Measurements from ENCODE around the gene DTYMK. TPM values are rescaled to one million over a fixed set of nuclear protein-coding genes. Genes with fewer than 3 reads are reported as not detected.

The DTYMK gene
- total and polyA plus RNA-seq, 2 of the 8 experiments (the other 6 are each of a cell fraction or from before 2014, with no cell fraction given): 58.3 to 69.9 TPM

DNA sequence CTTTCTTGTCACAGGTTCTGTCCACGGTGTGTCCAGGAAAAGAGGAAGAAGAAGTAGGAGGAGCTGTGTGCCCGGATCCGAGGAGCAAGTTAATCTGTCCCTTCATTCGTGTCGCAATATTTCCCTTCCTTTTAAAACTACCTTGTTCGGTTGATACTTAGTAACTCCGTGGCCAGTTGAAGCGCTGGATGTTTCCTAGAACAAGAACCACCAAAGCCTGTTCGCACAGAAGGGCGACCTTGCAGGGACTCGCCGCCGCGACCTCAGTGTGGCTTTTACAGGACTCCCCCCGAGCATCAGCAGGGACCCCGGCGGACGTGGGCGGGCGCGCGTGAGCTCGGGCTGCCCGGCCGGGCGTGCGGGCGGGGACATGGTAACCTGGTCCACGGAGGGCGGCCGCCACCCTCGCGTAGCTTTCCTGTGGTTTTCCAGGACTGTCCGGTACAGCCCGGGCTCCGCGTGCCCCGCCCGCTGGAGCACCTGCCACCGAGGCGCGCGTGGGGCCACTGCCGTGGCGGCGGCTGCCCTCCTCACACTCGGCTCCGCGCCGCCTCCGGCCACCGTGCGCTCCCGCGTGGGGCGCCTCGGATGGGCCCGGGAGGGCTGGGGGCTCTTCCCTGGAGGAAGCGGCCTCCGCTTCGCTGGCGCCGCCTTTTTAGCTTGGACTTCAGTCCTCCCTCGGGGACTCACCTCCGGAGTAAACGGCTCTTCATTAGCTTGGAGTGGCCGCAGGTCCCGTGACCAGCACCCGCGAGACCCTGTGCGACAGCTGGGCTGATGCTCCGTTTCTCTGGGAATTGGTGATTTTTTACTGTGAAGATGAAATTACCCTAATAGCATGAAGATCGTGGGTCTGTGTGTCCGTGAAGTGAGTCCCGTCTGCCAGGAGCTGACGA is 38.6 kb upstream of the DTYMK start:
- Histone ChIP-seq H4K20me1 (replicated peaks in 1 of 2; ENCODE audit: control insufficient read depth in 1 of 2, insufficient read depth in 2 of 2, low read length in 2 of 2) (peaks cover 2 to 3% of the 10 kb centered on the region in 2 experiments), H2BK120ac (replicated peaks; ENCODE audit: low read depth, low read length) (no peak overlapping the region), H2BK5ac (ENCODE audit: low read depth, low read length) (no peak overlapping the region), H4K8ac (ENCODE audit: extremely low read depth, insufficient read depth, low read length) (no peak overlapping the region), H4K91ac (replicated peaks; ENCODE audit: insufficient read length, low read length) (no peak overlapping the region), H3K56ac (replicated peaks; ENCODE audit: insufficient read length, low read depth, low read length) (no peak overlapping the region), H4K5ac (ENCODE audit: insufficient read length, low read depth, low read length) (no peak overlapping the region), H3K23me2 (ENCODE audit: low read depth, low read length) (no peaks in the 10 kb centered on the region), H3K14ac (ENCODE audit: insufficient read length) (no peak overlapping the region), H3K9me3 (ENCODE audit: insufficient read depth in 2 of 2, low read depth in 1 of 2, low read length in 1 of 2) (peaks cover 12 to 16% of the 10 kb centered on the region in 2 experiments), H3K79me1 (ENCODE audit: low read depth, low read length) (no peaks in the 10 kb centered on the region; the same call in 1 of the 2 replicates), H3K27me3 (replicated peaks in 1 of 4; ENCODE audit: control insufficient read depth in 3 of 4, extremely low read depth in 1 of 4, insufficient read depth in 3 of 4, low read length in 3 of 4) (no peaks in the 10 kb centered on the region; a peak in 1 of 7 replicates), H3K9ac (replicated peaks in 1 of 4; ENCODE audit: extremely low read depth in 1 of 4, low read depth in 3 of 4, low read length in 3 of 4) (no peak overlapping the region), H3K4me1 (replicated peaks in 1 of 4; ENCODE audit: control insufficient read depth in 3 of 4, insufficient read depth in 4 of 4, low read length in 3 of 4) (no peaks in the 10 kb centered on the region), H3K36me3 (ENCODE audit: control insufficient read depth in 2 of 4, insufficient read depth in 4 of 4, low read length in 3 of 4) (peaks cover 0 to 40% (median 28%) of the 10 kb centered on the region in 4 experiments; a peak in 6 of 8 replicates), H3K23ac (ENCODE audit: insufficient read length) (no peak overlapping the region), H2BK15ac (ENCODE audit: low read length) (no peak overlapping the region), H3K18ac (ENCODE audit: extremely low read depth, low read length) (no peak overlapping the region), H2AFZ (ENCODE audit: low read length) (no peak overlapping the region), H3K4me3 (ENCODE audit: extremely low read depth in 1 of 4, insufficient read depth in 2 of 4, low read depth in 3 of 4, low read length in 4 of 4) (no peak overlapping the region), H2AK5ac (ENCODE audit: low read depth, low read length) (no peak overlapping the region), H3K4me2 (ENCODE audit: insufficient read depth in 1 of 2, low read depth in 2 of 2, low read length in 2 of 2) (no peak overlapping the region), H2BK20ac (ENCODE audit: low read length) (no peak overlapping the region), H2BK12ac (ENCODE audit: low read depth, low read length) (no peak overlapping the region), H3K4ac (replicated peaks; ENCODE audit: insufficient read length, low read depth, low read length) (no peak overlapping the region), H3K27ac (ENCODE audit: low read depth, low read length) (no peak overlapping the region), H3K79me2 (ENCODE audit: control insufficient read depth in 1 of 2, insufficient read depth in 2 of 2, low read length in 2 of 2) (no peaks in the 10 kb centered on the region)
- no peak for FAIRE-seq
- ChIA-PET POLR2A (ENCODE audit: partially characterized antibody) (interaction anchor here (1.1 to 10.7 kb wide), 6 partner anchors 9 to 83 kb away, joined by 3 to 64 read pairs (median 4); partner anchors contain the start of genes D2HGDH and ING5), CTCF (ENCODE audit: partially characterized antibody) (interaction anchor here (0.5 to 2.8 kb wide), 13 partner anchors 8 to 297 kb away, joined by 3 to 28 read pairs (median 5); partner anchors contain the start of gene D2HGDH)
- TF ChIP-seq JUND (IDR thresholded peaks at IDR 0.05; ENCODE audit: low read length) (no peak), TEAD4 (IDR thresholded peaks at IDR 0.05; ENCODE audit: low read depth, low read length) (no peak), BACH1 (IDR thresholded peaks at IDR 0.05; ENCODE audit: low read length) (no peak), NRF1 (IDR thresholded peaks at IDR 0.05; ENCODE audit: low read depth, low read length) (no peak), RXRA (IDR thresholded peaks at IDR 0.05; ENCODE audit: insufficient read depth, low read depth, low read length) (no peak), EZH2 (IDR thresholded peaks at IDR 0.05; ENCODE audit: low read depth, low read length, severe bottlenecking) (no peak), CHD1 (IDR thresholded peaks at IDR 0.05; ENCODE audit: low read depth, low read length) (no peak), GTF2F1 (IDR thresholded peaks at IDR 0.05; ENCODE audit: borderline replicate concordance, low read depth, low read length) (no peak), POU5F1 (IDR thresholded peaks at IDR 0.05; ENCODE audit: low read depth, low read length) (no peak)
- TF ChIP-seq, protein P1, sequence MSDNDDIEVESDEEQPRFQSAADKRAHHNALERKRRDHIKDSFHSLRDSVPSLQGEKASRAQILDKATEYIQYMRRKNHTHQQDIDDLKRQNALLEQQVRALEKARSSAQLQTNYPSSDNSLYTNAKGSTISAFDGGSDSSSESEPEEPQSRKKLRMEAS (IDR thresholded peaks at IDR 0.05): no peak
- no peak for DNase-seq (ENCODE audit: low read depth in 1 of 2, low spot score in 2 of 2)
- 95% methylated on average over 54 of the region's 76 CpGs; no CpG with 5 or more reads in 1 of the 2 experiments for WGBS, 2 experiments (ENCODE audit: extremely low coverage in 1 of 2, insufficient coverage in 1 of 2, insufficient read length in 1 of 2, insufficient replicate concordance in 2 of 2, low coverage in 1 of 2, low lambda C conversion rate in 2 of 2, missing lambda C conversion rate in 1 of 2)
